ENCODE data around the gene DPYSL4. TPM values are rescaled to one million over a fixed set of nuclear protein-coding genes. Genes with fewer than 3 reads are reported as not detected.

DPYSL4 gene
- total RNA-seq, 4 donors from 2014 or later, result 0.79 TPM; not detected in 3

- in situ Hi-C loops (cut with MboI; ENCODE audit: low pct_ligation_motif_present in 1 of 4, low pct_unique_long_range_greater_than_20kb in 1 of 4, low sequenced_read_pairs in 3 of 4) (no loop called here), intact Hi-C loops (cut with DNase I; ENCODE audit: low total_unique reads) (no loop called here)
- Histone ChIP-seq H3K9me3 (no peaks in the 10 kb centered on the region), H3K27me3 (no peaks in the 10 kb centered on the region), H3K4me3 (no peak overlapping the region), H3K4me1 (no peaks in the 10 kb centered on the region), H3K36me3 (no peaks in the 10 kb centered on the region), H3K27ac (no peak overlapping the region)
- WGBS, 2 donors (ENCODE audit: low coverage in 1 of 2), result 80 to 84% methylated on average over 1 to 19 of the region's 25 CpGs
- DNase-seq, result no peak
- no peak for TF ChIP-seq EP300 (IDR thresholded peaks at IDR 0.05; ENCODE audit: low read depth)
- no peak for TF ChIP-seq POLR2AphosphoS5 (IDR thresholded peaks at IDR 0.05)
- no peak for TF ChIP-seq POLR2A (IDR thresholded peaks at IDR 0.05)
- no peak for TF ChIP-seq CTCF (IDR thresholded peaks at IDR 0.05)
Measured at GRCh38 chr10:132197271-132198067, 10.7 kb downstream of the DPYSL4 start.

- Histone ChIP-seq H3K4me1 (no peaks in the 10 kb centered on the region), H3K27me3 (no peaks in the 10 kb centered on the region), H3K9me3 (no peaks in the 10 kb centered on the region), H3K36me3 (no peaks in the 10 kb centered on the region), H3K4me3 (no peak overlapping the region), H3K27ac (no peak overlapping the region)
- TF ChIP-seq POLR2AphosphoS5 (IDR thresholded peaks at IDR 0.05) (no peak), CTCF (IDR thresholded peaks at IDR 0.05) (no peak), POLR2A (IDR thresholded peaks at IDR 0.05) (no peak), EP300 (IDR thresholded peaks at IDR 0.05; ENCODE audit: low read depth) (no peak)
- intact Hi-C loops (cut with DNase I; ENCODE audit: low total_unique reads), result no loop called here
- in situ Hi-C loops (cut with MboI; ENCODE audit: low pct_ligation_motif_present in 1 of 4, low pct_unique_long_range_greater_than_20kb in 1 of 4, low sequenced_read_pairs in 3 of 4), result no loop called here
- WGBS, 2 donors (ENCODE audit: low coverage in 1 of 2), result 65% methylated on average over 3 of the region's 3 CpGs; no CpG with 5 or more reads in 1 of the 2 donors
- DNase-seq, result no peak
Measured at GRCh38 chr10:132198068-132198370, 11.3 kb downstream of the DPYSL4 start.

DNA sequence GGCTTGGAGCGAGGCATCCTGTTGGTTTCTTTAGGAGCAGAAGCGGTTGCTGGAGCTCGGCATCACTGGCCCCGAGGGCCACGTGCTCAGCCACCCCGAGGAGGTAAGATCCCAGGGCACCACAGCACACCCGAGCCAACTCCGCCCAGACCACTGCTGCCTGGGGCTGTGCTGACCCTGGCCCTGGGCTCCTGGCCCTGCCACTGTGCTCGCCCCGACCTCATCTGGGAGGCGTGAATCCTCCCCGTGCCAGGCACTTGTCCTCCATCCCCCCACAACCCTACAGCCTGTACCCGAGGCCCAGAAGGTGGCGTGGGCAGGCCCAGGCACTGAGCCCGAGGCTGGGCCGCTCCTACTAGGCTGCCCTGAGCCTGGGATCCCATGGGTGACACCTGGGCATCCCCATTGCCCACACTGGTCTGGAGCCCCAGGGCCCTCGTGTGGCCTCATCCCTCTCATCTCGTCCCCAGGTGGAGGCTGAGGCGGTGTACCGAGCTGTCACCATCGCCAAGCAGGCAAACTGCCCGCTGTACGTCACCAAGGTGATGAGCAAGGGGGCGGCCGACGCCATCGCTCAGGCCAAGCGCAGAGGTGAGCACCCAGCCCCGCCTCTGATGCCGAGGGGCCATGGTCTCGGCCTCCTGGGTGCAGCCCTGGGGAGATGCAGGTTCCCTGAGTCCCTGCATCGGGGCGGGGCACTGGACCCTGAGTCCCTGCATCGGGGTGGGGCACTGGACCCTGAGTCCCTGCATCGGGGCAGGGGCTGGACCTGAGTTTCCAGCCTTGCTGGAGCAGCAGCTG lies 11.8 kb downstream of the DPYSL4 start:
- Histone ChIP-seq H3K4me1 (no peaks in the 10 kb centered on the region), H3K36me3 (no peaks in the 10 kb centered on the region), H3K27me3 (no peaks in the 10 kb centered on the region), H3K4me3 (no peak overlapping the region), H3K9me3 (no peaks in the 10 kb centered on the region), H3K27ac (no peak overlapping the region)
- no peak for DNase-seq
- no peak for TF ChIP-seq CTCF (IDR thresholded peaks at IDR 0.05)
- no peak for TF ChIP-seq POLR2AphosphoS5 (IDR thresholded peaks at IDR 0.05)
- TF ChIP-seq EP300 (IDR thresholded peaks at IDR 0.05; ENCODE audit: low read depth), result no peak
- no peak for TF ChIP-seq POLR2A (IDR thresholded peaks at IDR 0.05)
- intact Hi-C loops (cut with DNase I; ENCODE audit: low total_unique reads), result no loop called here
- in situ Hi-C loops (cut with MboI; ENCODE audit: low pct_ligation_motif_present in 1 of 4, low pct_unique_long_range_greater_than_20kb in 1 of 4, low sequenced_read_pairs in 3 of 4), result no loop called here
- WGBS, 2 donors (ENCODE audit: low coverage in 1 of 2), result 84% methylated on average over 14 of the region's 35 CpGs; no CpG with 5 or more reads in 1 of the 2 donors

GRCh38 chr10:132199268-132199853 lies 12.6 kb downstream of the DPYSL4 start:
- no peak for DNase-seq

More at GRCh38 chr10:132199268-132199853, 12.6 kb downstream of the DPYSL4 start:
- 20 to 70% methylated on average over 1 to 11 of the region's 11 CpGs for WGBS, 2 donors (ENCODE audit: low coverage in 1 of 2)
- no peaks in the 10 kb centered on the region for H3K4me1 ChIP-seq
- H3K27ac ChIP-seq, result no peak overlapping the region
- H3K4me3 ChIP-seq, result no peak overlapping the region
- H3K36me3 ChIP-seq, result no peaks in the 10 kb centered on the region
- H3K27me3 ChIP-seq, result no peaks in the 10 kb centered on the region
- no peaks in the 10 kb centered on the region for H3K9me3 ChIP-seq
- in situ Hi-C loops (cut with MboI; ENCODE audit: low pct_ligation_motif_present in 1 of 4, low pct_unique_long_range_greater_than_20kb in 1 of 4, low sequenced_read_pairs in 3 of 4), result no loop called here
- no peak for TF ChIP-seq CTCF (IDR thresholded peaks at IDR 0.05)
- TF ChIP-seq EP300 (IDR thresholded peaks at IDR 0.05; ENCODE audit: low read depth), result no peak
- TF ChIP-seq POLR2A (IDR thresholded peaks at IDR 0.05), result no peak
- TF ChIP-seq POLR2AphosphoS5 (IDR thresholded peaks at IDR 0.05), result no peak
- intact Hi-C loops (cut with DNase I; ENCODE audit: low total_unique reads), result no loop called here
